Stimulated activated CD8-positive, alpha-beta memory T cell treated with anti-CD3 and anti-CD28 coated beads, Interleukin-7, amount 100 ng/mL, for 1 hour (primary cell): ENCODE results near the gene ALDH2.
A peak's percentile ranks its signal among the peaks of the same experiment; 100 is the strongest.
"Not testable (repeated sequence)": the region's sequence is repeated elsewhere in the genome, so short reads cannot be mapped to it uniquely, and the experiment has no call there.

Source experiments
- DNase-seq, 2 donors: peaks; one replicate each; pipeline ENCODE4 v3.0.0-alpha.2; 2020; ENCODE audit warnings: low read depth in 2 of 2

ALDH2 gene

GRCh38 chr12:111826316-111826715 lies 59.6 kb downstream of the ALDH2 start:
- no peak for DNase-seq

DNA sequence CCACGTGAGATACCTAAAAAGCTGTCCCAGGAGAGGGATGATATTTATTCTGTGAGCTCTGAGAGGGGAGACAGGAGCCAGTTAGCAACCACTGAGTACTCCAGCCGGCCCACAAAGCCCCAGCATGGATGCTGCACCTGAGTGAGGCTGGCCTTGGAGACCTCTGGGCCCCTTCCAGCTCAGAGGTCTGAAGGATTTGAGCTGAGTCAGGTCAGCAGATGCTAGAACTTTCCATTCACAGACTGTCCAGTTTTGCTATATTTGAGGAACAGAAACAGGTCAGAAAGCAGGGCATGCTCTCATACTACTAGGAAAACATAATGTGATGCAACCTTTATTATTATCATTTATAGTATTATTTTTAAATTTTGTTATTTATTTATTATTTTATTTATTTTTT lies 60.3 kb downstream of the ALDH2 start:
- no peak for DNase-seq

DNA sequence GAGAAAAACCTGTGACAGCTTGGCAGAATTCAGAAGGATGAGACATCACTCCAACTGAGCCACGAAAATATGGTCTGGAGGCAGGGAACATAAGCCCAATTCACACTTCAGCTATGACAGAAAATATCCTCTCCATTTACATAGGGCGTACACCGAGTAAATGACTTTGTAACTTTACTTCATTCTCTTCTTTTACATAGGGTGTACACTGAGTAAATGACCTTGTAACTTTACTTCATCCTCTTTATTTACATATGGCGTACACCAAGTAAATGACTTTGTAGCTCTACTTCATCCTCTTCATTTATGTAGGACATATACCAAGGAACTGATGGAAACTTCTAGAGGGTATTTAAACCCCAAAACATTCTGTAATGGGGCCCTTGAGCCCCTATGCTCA lies 61.2 kb downstream of the ALDH2 start:
- no peak for DNase-seq

DNA sequence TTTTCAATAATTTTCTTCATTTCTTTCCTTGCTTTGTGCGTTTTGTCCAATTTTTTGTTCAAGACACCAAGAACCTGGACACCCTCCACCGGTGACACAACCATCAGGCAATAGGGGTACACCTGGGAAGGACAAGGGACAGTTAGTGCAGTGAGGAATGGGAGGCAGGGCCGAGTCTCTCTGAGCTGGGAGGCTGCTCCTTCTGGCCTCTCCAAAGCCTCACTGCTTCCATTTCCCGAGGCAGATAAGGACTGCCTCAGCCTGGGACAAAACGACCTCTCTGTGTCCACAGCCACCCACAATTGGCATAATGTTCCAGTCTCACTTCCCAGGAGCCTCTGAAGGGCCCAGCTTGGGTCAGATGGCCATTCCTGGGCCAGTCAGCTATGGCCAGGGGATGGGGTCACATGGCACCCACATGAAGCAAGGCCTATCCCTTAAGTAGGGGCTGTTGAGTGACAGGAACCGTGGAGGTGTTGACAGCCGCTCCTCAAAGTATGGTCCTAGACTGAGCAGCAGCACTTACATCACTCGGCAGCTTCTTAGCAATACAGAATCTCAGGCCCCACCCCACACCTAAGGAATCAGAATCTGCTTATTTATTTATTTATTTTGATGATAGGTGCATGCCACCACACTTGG lies 61.7 kb downstream of the ALDH2 start:
- DNase-seq = no peak

- not testable (repeated sequence) for DNase-seq
Measured at GRCh38 chr12:111829635-111830034, 62.9 kb downstream of the ALDH2 start.

DNA sequence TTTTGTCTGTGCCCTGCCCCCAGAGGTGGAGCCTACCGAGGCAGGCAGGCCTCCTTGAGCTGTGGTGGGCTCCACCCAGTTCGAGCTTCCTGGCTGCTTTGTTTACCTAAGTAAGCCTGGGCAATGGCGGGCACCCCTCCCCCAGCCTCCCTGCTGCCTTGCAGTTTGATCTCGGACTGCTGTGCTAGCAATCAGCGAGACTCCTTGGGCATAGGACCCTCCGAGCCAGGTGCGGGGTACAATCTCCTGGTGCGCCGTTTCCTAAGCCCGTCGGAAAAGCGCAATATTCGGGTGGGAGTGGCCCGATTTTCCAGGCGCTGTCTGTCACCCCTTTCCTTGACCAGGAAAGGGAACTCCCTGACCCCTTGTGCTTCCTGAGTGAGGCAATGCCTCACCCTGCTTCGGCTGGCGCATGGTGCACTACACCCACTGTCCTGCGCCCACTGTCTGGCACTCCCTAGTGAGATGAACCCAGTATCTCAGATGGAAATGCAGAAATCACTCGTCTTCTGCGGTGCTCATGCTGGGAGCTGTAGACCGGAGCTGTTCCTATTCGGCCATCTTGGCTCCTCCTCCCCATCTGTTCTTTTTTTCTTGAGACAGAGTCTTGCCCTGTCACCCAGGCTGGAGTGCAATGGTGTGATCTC lies 68.1 kb downstream of the ALDH2 start:
- not testable (repeated sequence) for DNase-seq

GRCh38 chr12:111835531-111836181 lies 68.9 kb downstream of the ALDH2 start:
- DNase-seq = not testable (repeated sequence)

DNA sequence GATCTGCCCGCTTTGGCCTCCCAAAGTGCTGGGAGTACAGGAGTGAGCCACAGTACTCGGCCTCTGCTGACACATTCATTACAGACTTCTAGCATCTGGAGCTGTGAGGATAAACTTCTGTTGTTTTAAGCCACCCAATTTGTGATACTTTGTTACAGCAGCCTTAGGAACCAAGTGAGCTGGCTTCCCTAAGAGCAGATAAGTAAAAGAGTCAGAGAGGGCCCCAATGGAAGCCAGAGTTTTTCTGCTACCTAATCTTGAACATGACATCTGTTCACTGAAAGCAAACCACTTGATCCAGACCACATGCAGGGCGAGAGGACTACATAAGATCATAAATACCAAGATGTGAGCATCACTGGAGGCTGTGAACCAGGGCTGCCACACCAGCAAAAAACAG lies 71.6 kb downstream of the ALDH2 start:
- no peak for DNase-seq

GRCh38 chr12:111840807-111841206 lies 74.1 kb downstream of the ALDH2 start:
- DNase-seq = no peak

DNA sequence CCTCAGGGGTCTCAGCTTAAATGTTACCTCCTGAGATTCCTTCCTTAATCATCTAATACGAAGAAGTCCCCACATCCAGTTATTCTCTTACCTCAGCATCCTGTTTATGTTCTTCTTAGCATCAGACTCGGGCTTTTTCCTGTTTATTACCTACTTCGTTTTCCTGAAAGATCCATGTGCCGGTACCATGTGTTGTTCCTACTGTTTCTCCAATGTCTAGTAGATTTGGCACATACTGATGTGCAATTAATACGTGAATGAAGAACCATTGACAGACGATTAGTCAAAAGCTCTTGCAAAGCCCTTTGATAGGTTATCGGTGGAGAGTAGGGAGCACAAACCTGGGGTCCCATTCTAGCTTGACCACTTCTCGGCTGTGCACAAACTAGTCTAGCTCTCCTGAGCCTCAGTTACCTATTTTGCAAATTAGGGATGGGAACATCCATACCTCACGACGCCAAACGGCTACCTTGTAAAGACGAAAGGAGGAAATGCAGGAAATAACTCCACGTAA lies 74.6 kb downstream of the ALDH2 start:
- no peak for DNase-seq

GRCh38 chr12:111841750-111842555 lies 75.2 kb downstream of the ALDH2 start, which contains the start of gene MAPKAPK5:
Gene MAPKAPK5, plus strand, starts transcription at chr12:111842228. Its CDS starts 506 bp downstream, at chr12:111842734.
- DNase-seq = peak; percentile 97 to 99

DNA sequence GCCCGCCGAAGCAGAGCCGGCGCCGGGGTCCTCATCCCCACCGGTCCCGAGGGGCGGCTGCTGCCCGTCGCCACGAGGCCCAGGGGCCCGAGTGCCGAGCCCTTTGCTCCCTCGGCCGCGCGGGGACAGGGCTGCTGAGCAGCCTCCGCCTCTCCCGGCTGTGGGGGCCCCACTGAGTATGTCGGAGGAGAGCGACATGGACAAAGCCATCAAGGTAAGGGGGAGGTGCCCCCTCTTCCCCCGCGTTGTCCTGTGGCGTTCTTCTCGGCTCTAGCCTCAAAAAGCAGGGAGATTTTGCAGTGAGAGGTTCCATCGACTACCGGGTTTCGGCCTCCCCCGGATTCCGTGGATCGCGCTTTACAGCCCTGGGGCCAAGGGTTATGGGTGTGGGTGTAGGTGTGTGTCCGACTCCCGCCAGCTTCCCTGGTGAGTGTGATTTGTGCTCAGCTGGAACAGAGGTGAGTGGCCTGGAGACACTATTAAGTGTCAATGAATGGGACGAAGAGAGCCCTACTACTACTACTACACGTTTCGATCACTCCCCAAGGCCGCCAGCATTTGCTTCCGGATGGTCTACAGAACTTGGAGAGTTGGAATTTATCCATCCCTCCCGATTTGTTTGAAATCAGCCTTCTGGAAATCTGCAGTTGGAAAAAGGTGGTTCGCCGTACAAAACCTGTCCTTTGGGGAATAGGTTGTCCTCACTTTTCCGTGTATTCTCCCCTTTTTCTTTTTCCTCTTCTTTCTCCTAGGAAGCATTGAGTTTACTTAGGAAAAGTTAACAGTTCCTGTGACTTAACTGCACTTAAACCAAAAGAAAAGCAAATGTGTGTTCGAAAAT lies 76.0 kb downstream of the ALDH2 start:
- DNase-seq = peak; percentile 2 to 4

GRCh38 chr12:111846016-111846415 lies 79.3 kb downstream of the ALDH2 start:
- no peak for DNase-seq

- no peak for DNase-seq
Measured at GRCh38 chr12:111850526-111850925, 83.8 kb downstream of the ALDH2 start.

DNA sequence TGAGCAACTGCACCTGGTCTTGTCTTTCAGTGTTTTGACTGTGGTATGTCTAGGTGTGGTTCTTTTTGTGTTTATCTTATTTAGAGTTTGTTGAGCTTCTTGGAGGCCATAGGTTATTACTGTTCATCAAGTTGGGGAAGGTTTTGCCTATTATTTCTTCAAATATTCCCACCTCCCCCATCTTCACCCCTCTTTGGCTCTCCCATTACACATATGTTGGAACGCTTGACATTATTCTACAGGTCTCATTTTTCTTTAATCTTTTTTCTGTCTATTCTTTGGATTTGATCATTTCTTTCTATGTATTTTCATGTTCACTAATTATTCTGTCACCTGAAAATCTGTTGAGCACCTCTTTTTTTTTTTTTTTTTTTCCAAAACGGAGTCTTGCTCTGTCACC lies 91.5 kb downstream of the ALDH2 start:
- DNase-seq = no peak

DNA sequence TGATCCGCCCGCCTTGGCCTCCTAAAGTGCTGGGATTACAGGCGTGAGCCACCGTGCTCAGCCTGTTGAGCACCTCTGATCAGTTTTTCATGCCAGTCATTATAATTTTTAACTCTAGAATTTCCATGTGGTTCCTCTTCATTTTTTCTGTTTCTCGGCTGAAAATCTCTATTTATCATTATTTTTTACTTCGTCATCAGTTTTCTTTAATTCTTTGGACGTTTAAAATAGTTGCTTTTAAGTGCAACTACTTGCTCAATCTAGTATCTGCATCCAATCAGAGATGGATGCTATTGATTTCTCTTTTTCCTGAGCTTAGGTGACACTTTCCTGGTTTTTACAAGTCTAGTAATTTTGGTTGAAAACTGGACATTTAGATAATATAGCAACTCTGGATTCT lies 92.0 kb downstream of the ALDH2 start:
- no peak for DNase-seq

- DNase-seq = no peak
Measured at GRCh38 chr12:111864913-111865312, 98.2 kb downstream of the ALDH2 start.
